Glomerular endothelial cell (primary cell): ENCODE results near the gene FPR1. TPM values are rescaled to one million over a fixed set of nuclear protein-coding genes. Genes with fewer than 3 reads are reported as not detected.
"Not testable (repeated sequence)": the region's sequence is repeated elsewhere in the genome, so short reads cannot be mapped to it uniquely, and the experiment has no call there.

Source experiments
- DNase-seq: peaks from one replicate; pipeline ENCODE4 v3.0.0-alpha.2; 2011; ENCODE audit warnings: low read depth, low spot score; ENCODE audit errors: extremely low read depth
- total RNA-seq: library from RNA; depleted of rRNA; stranded (reverse); fragments of >200 nt; gene quantifications from 2 replicates; pipeline ENCODE4 v1.2.3, GENCODE V29; 2015

FPR1 gene
- total RNA-seq, 1 donor from 2014 or later, result not detected

GRCh38 chr19:51738523-51738922 lies 13.2 kb downstream of the FPR1 start:
- not testable (repeated sequence) for DNase-seq

DNA sequence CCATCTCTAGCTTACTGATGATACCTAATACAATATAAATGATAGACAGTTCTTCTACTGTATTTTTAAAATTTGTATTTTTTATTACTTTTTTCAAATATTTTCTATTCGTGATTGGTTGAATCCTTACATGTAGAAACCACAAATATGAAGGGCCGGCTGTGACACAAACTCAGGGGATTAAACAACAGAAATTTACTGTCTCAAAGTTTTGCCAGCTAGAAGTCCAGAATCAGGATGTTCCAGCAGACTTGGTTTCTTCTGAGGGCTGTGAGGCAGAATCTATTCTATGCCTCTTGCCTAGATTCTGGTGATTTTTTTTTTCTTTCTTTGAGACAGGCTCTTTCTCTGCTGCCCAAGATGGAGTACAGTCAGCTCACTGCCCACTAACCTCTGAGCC lies 13.8 kb downstream of the FPR1 start:
- no peak for DNase-seq

GRCh38 chr19:51737389-51737788 lies 14.3 kb downstream of the FPR1 start:
- no peak for DNase-seq

GRCh38 chr19:51735759-51736449 lies 15.8 kb downstream of the FPR1 start:
- no peak for DNase-seq

DNA sequence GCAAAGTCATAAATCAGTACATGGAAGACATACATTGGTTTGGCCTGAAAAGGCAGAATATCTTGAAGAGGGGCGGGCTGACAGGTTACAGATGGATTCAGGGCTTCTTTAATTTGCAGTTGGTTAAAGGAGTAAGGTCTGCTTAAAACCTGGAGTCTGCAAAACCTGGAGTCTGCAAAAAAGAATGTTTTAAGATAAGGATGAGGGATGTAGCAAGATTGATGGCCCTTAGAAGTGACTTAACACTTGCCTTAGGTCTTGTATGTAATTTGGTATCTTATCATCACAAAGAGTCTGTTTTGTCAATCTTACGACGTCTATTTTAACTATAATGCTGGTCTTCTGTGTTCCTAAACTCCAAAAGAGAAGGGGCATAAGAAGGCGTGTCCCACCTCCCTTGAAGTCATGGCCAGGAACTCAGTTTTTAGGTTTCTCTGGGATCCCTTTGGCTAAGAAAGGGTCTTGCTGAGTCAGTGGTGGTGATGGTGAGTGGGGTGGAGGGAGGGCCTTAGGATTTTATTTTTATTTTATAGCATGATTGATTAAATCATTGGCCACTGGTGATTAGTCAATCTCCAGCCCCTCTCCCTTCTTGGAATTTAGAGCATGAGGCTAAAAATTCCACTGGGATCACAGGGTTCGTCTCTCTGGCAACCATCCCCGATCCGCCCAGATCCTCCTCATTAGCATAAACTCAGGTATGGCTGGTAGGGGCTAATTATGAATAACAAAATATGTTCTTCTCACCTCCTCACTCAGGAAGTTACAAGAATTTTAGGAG lies 17.7 kb downstream of the FPR1 start:
- DNase-seq, result no peak

- no peak for DNase-seq
These were observed 21.9 kb downstream of the FPR1 start for GRCh38 chr19:51729781-51730180.

- no peak for DNase-seq
These were observed 24.3 kb downstream of the FPR1 start for GRCh38 chr19:51727349-51727880.

DNA sequence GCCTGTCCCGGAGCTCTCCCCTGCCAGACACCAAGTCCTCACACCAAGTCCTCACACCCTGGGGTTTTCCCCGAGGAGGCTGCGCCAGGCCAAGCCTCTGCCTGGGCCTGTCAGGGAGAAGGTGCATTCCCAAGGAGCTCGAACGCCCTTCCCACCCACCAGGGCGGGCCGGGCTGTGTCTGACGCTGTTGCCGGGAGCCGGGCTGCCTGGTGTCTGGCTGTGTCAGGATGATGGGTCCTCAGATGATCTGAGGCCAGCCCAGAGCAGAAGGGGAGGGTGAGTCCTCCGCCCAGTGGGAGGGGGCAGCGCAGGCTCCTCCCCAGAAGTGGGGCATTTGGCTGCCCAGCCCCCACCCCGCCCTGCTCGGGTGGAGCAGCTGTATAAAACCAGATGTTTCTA lies 25.6 kb downstream of the FPR1 start:
- DNase-seq, result no peak

GRCh38 chr19:51724543-51724942 lies 27.1 kb downstream of the FPR1 start:
- DNase-seq, result no peak

DNA sequence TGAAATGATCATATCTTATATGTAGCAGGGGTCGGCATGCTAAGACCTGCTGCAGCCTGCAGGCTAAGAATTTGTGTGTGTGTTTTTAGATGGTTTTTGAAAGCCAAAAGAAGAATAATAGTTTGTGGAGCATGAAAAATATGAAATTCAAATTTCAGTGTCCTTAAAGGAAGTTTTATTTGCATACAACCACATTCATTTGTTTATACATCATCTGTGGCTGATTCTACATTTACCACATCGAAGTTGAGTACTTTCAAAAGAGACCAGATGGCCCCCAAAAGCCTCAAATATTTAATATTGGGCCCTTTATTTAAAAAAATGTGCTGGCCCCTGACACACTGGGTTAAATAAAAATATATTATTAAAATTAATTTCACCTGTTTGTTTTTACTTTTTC lies 29.2 kb downstream of the FPR1 start:
- no peak for DNase-seq

DNA sequence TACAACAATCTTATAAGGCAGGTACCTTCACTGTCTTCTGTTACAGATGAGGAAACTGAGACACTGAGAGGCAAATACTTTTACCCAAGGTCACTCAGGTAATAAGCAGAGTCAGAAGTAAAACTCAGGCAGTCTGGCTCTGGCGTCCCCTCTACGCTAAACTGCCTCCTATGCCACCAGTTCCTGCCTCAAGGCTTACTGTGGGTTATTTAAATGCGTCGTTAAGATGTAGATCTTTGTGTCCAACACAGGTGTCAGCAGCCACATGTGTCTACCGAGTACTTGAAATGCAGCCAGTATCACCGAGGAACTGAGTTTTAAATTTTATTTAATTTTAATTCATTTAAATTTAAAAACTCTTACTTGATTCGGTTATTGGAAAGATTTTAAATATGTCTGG lies 29.8 kb downstream of the FPR1 start:
- DNase-seq, result no peak

- DNase-seq, result no peak
These were observed 32.3 kb downstream of the FPR1 start for GRCh38 chr19:51719251-51719988.

GRCh38 chr19:51716925-51717324 lies 34.8 kb downstream of the FPR1 start:
- no peak for DNase-seq

DNA sequence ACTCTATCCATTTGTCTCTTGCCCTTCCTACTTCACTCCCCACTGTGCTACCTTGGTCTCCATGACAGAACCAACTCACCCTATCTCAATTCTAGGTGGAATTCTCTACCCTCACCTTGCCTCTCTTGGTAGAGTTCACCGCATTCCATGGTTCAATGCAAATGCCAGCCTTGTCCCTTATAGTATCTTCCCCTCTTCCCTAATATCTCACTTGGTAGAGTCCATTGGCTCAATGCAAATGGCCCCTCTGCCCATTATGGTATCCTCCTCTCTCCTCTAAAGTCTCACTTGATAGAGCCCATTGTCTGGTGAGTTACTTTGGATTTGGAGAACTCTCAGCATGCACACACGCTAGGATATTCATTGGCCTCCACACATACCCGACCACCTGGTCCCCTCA lies 35.8 kb downstream of the FPR1 start:
- DNase-seq, result no peak

DNA sequence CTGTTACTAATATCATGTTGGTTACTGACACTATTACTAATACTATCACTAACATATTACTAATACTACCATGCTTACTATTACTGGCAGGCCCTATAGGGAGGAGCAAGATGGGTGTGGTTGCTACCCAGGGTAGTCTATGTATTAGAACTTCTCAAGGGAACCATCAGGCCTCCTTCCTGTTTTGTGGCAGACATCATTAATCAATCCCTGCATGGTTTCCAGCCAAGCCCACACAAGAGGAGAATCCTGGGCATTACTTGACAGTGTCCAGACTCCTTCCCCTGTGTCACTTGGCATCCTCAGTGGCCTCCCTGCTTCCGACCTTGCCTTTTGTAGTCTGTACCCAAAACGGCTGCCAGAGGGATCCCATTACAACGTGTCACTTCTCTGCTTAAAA lies 36.8 kb downstream of the FPR1 start:
- no peak for DNase-seq

- no peak for DNase-seq
These were observed 38.1 kb downstream of the FPR1 start for GRCh38 chr19:51713319-51714285.

DNA sequence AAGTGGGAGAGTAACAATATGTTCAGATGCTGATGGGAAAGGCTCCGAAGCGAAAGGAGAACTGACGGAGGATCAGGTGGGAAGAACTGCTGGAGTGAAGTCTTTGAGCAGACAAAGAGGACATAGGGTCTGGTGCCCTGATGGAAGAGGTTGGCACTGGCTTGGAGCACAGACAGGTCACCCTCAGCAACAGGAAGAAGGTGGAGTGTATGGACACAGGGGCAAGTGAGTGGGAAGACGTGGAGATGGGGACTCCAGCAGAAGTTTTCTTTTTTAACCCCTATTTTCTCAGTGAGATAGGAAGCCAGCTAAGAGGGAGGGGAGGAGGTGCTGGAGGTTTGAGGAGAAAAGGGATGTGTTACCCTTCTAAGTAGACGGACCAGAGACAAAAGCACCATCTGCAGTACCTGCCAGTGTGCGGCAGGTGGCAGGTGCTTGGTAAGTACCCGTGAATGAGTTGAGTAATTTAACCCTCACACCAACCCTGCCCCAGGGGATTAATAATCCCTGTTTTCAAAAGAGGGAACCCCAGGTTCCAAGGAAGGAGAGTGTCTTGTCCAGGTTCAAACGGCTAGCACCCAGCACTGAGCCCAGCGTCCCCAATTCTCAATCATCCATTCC lies 39.1 kb downstream of the FPR1 start:
- DNase-seq, result no peak

DNA sequence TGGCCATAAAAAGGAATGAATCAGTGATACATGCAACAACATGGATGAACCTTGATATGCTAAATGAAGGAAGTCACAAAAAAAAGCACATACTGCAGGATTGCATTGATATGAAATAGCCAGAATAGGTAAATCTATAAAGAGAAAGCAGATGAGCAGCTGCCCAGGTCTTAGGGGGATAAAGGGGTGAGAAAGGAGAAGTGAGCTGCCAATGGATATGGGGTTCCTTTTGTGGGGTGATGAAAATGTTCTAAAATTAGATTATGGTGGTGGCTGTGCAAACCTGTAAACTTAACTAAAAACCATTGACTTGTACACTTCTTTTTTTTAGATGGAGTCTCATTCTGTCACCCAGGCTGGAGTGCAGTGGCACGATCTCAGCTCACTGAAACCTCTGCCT lies 40.0 kb downstream of the FPR1 start:
- no peak for DNase-seq

DNA sequence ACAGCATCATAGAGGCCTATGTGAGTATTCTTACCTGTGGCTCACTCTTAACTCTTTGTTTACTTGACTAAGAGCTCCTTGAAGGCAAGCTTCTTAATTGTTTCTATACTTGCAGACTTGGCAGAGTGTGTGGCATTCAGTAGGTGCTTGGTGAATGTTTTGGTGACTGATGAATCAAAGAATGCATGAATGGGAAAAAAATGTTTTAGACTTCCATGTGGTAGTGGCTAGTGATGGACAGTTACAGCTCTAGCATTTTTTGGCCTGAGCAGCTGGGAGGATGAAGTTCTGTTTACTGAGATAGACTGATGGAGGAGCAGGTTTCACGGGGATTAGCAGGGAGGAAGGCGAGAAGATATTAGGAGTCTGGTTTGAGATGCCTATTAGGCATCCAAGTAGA lies 41.5 kb downstream of the FPR1 start:
- DNase-seq, result no peak

DNA sequence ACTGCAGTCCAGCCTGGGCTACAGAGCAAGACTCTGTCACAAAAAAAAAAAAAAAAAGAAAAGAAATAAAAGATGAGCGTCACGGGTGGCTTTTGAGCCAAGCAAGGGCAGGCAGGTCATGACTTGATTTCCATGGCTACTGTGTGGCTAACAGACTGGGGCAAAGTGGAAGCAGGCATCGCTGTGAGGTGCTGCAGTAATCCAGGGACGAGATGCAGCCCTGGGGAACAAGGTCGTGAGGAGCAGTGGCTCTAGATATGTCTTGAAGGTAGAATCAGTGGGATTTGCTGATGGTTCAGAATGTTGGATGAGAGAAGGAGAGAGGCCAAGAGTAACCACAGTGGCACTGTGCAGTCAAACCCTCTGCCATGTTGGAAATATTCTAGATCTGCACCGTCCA lies 42.1 kb downstream of the FPR1 start:
- no peak for DNase-seq
